ENCODE measurements around the gene TMEM214. TPM values are rescaled to one million over a fixed set of nuclear protein-coding genes. Genes with fewer than 3 reads are reported as not detected.
"Not testable (repeated sequence)": the region's sequence is repeated elsewhere in the genome, so short reads cannot be mapped to it uniquely, and the experiment has no call there.

Gene TMEM214
- total RNA-seq, 2 donors from 2014 or later, result 59.9 to 119 TPM

DNA sequence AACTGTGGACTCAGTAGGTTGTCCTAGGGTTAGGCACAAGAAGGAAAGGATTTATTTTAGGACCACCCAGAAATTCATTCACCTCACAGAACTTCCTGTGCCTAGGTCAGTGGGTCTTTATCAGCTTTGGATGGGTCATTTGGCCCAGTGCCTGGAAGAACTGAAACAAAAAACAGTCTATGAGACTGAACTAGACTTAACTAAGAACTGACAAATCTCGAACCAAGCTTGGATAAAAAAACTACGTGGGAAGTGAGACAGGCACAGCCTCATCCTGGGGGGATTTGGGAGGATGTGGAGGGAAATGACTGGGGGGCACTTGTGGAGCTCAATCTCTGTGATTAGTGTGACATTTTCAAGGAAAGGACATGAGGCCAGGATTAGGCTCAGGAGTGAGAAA, 41.0 kb downstream of the TMEM214 start:
- H3K4me3 ChIP-seq, result no peak overlapping the region
- no peak for TF ChIP-seq CTCF (IDR thresholded peaks at IDR 0.05)
- TF ChIP-seq POLR2A (IDR thresholded peaks at IDR 0.05), result no peak
- ATAC-seq (no peak), DNase-seq (no peak)
- H3K4me1 ChIP-seq, result peaks cover 29% of the 10 kb centered on the region
- H3K27me3 ChIP-seq, result no peaks in the 10 kb centered on the region
- H3K36me3 ChIP-seq (replicated peaks in 1 of 2; ENCODE audit: insufficient read depth in 1 of 2, low read depth in 2 of 2), result no peaks in the 10 kb centered on the region
- intact Hi-C loops (cut with DNase I), result no loop called here
- H3K27ac ChIP-seq, result no peak overlapping the region
- WGBS, 2 donors, result 25 to 55% methylated on average over 2 of the region's 2 CpGs
- H3K9me3 ChIP-seq, result no peaks in the 10 kb centered on the region

GRCh38 chr2:27074738-27075565, 42.2 kb downstream of the TMEM214 start:
- intact Hi-C loops (cut with DNase I), result no loop called here
- H3K4me3 ChIP-seq, result no peak overlapping the region
- TF ChIP-seq CTCF (IDR thresholded peaks at IDR 0.05) (no peak), POLR2A (IDR thresholded peaks at IDR 0.05) (no peak)
- ATAC-seq (no peak), DNase-seq (peak in 1 of 4 donors; percentile 41)
- H3K27me3 ChIP-seq, result no peaks in the 10 kb centered on the region
- no peaks in the 10 kb centered on the region for H3K36me3 ChIP-seq (replicated peaks in 1 of 2; ENCODE audit: insufficient read depth in 1 of 2, low read depth in 2 of 2)
- WGBS, 2 donors, result 63 to 75% methylated on average over 3 to 4 of the region's 4 CpGs
- H3K4me1 ChIP-seq, result peaks cover 17% of the 10 kb centered on the region
- no peak overlapping the region for H3K27ac ChIP-seq
- no peaks in the 10 kb centered on the region for H3K9me3 ChIP-seq

GRCh38 chr2:27075566-27075871, 42.8 kb downstream of the TMEM214 start:
- H3K4me3 ChIP-seq; ATAC-seq; DNase-seq; intact Hi-C loops (cut with DNase I); H3K27ac ChIP-seq; H3K9me3 ChIP-seq; H3K36me3 ChIP-seq (replicated peaks in 1 of 2; ENCODE audit: insufficient read depth in 1 of 2, low read depth in 2 of 2); H3K27me3 ChIP-seq: not testable (repeated sequence)
- peaks cover 12% of the 10 kb centered on the region for H3K4me1 ChIP-seq
- 80 to 81% methylated on average over 6 of the region's 6 CpGs for WGBS, 2 donors

- Histone ChIP-seq H3K36me3 (replicated peaks in 1 of 2; ENCODE audit: insufficient read depth in 1 of 2, low read depth in 2 of 2) (no peaks in the 10 kb centered on the region), H3K4me3 (no peak overlapping the region), H3K4me1 (peaks cover 16% of the 10 kb centered on the region), H3K9me3 (no peaks in the 10 kb centered on the region), H3K27ac (no peak overlapping the region), H3K27me3 (no peaks in the 10 kb centered on the region)
- intact Hi-C loops (cut with DNase I), result no loop called here
- ATAC-seq (no peak), DNase-seq (no peak)
- no peak for TF ChIP-seq POLR2A (IDR thresholded peaks at IDR 0.05)
- no peak for TF ChIP-seq CTCF (IDR thresholded peaks at IDR 0.05)
- WGBS, 2 donors, result 67 to 69% methylated on average over 4 of the region's 4 CpGs
Observed at GRCh38 chr2:27076323-27076722, 43.6 kb downstream of the TMEM214 start.

DNA sequence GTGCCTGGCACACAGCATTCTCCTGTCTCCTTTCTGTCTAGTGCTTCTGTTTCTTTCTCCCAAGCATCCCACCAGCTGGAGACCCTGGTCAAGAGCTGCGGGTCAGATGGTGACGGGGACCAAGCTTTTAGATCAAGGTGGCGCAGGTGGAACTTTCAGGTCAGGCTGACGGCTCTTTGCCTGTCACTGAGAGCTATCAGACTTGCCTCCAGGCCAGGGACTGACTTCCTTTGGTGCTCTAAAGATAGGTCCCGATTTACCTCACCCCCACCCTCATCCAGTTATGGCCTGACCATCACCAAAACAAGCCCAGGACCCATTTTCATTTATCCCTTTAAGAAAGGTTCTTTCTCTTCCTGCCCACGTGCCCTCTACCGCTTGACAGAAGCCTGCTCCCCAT, 44.5 kb downstream of the TMEM214 start:
- no peaks in the 10 kb centered on the region for H3K9me3 ChIP-seq
- H3K4me3 ChIP-seq, result no peak overlapping the region
- intact Hi-C loops (cut with DNase I), result no loop called here
- no peak overlapping the region for H3K27ac ChIP-seq
- DNase-seq (no peak), ATAC-seq (no peak)
- WGBS, 2 donors, result 63 to 68% methylated on average over 7 of the region's 7 CpGs
- H3K27me3 ChIP-seq, result no peaks in the 10 kb centered on the region
- TF ChIP-seq POLR2A (IDR thresholded peaks at IDR 0.05) (no peak), CTCF (IDR thresholded peaks at IDR 0.05) (no peak)
- peaks cover 22% of the 10 kb centered on the region for H3K4me1 ChIP-seq
- H3K36me3 ChIP-seq (replicated peaks in 1 of 2; ENCODE audit: insufficient read depth in 1 of 2, low read depth in 2 of 2), result no peaks in the 10 kb centered on the region
